ENCODE measurements around the gene SEPTIN5.

- no peak for TF ChIP-seq CTCF (IDR thresholded peaks at IDR 0.05; ENCODE audit: low read depth, low read length)
- no peak for TF ChIP-seq EZH2phosphoT487 (IDR thresholded peaks at IDR 0.05; ENCODE audit: low read depth)
Measured at GRCh38 chr22:19669570-19669969, 44.7 kb upstream of the SEPTIN5 start.
